A549 (cell line): Measurements from ENCODE around the gene MLLT3. TPM values are rescaled to one million over a fixed set of nuclear protein-coding genes. Genes with fewer than 3 reads are reported as not detected.

ENCODE experiments used
- ATAC-seq, 2 experiments: fragments of 200-7000 bp in 1 of 2; fragments of >200 bp in 1 of 2; cut with Nextera tagmentation in 1 of 2; cut with Tn5 transposase in 1 of 2; 3 replicates each; pipeline versions ENCODE4 v1.8.0 to v1.9.1; 2018 to 2020; ENCODE audit warnings: mild to moderate bottlenecking in 1 of 2, moderate library complexity in 1 of 2
- CTCF ChIA-PET: fragments of 300-600 bp; sonication (Branson Sonifier 250); formaldehyde crosslinking; extraction: SDS; loops from one replicate; lab custom pipeline; 2021; ENCODE audit warnings: antibody characterized with exemption, inconsistent platforms; lab: Yijun Ruan, JAX
- POLR2A ChIA-PET: fragments of 350-600 bp; formaldehyde crosslinking; extraction: SDS; loops from one replicate; lab custom pipeline; 2021; ENCODE audit warnings: antibody characterized with exemption, inconsistent platforms; lab: Yijun Ruan, JAX
- DNase-seq, 2 experiments: peaks; one replicate each; pipeline versions ENCODE4 v3.0.0 to v3.0.0-alpha.2; 2011 to 2016; ENCODE audit warnings: low read depth in 1 of 2, low spot score in 1 of 2
- FAIRE-seq: peaks from 2 replicates; lab custom pipeline; 2011; peaks lifted over from hg19 to GRCh38; lab: Jason Lieb, UNC
- H3K27ac ChIP-seq, 2 experiments: fragments of >200 bp; sonication (Bioruptor Twin); formaldehyde crosslinking; 3 replicates each; pipeline ENCODE4 v1.5.1; 2016 to 2017
- H3K4me1 ChIP-seq: fragments of >200 bp; sonication (Bioruptor Twin); formaldehyde crosslinking; 3 replicates; pipeline ENCODE4 v1.6.1; 2016
- H3K4me2 ChIP-seq: fragments of >200 bp; sonication (Bioruptor Twin); formaldehyde crosslinking; 3 replicates; pipeline ENCODE4 v1.6.1; 2016
- H3K4me3 ChIP-seq: fragments of >200 bp; sonication (Bioruptor Twin); formaldehyde crosslinking; 3 replicates; pipeline ENCODE4 v1.5.1; 2016
- H3K9me3 ChIP-seq: fragments of >200 bp; sonication (Bioruptor Twin); formaldehyde crosslinking; 3 replicates; pipeline ENCODE4 v1.6.1; 2016
- BCL3 ChIP-seq: fragments of >200 bp; sonication (Bioruptor Twin); formaldehyde crosslinking; IDR thresholded peaks from 3 replicates; pipeline ENCODE4 v1.6.1; 2016
- CEBPB ChIP-seq, 2 experiments: fragments of >200 bp in 1 of 2; sonication (Bioruptor Twin) in 1 of 2; formaldehyde crosslinking in 1 of 2; IDR thresholded peaks; 2 replicates each; pipeline ENCODE4 v1.6.1; 2012 to 2016
- CHD2 ChIP-seq: fragments of 150-350 bp; IDR thresholded peaks from 2 replicates; pipeline ENCODE4 v1.6.1; 2014; ENCODE audit warnings: low read length; ENCODE audit not compliant: partially characterized antibody
- CTCF ChIP-seq: fragments of >200 bp; sonication (Bioruptor Twin); formaldehyde crosslinking; IDR thresholded peaks from 3 replicates; pipeline ENCODE4 v1.5.1; 2016
- EHMT2 ChIP-seq: fragments of 200-600 bp; sonication (generic); IDR thresholded peaks from 2 replicates; pipeline ENCODE4 v1.6.1; 2016; ENCODE audit warnings: antibody characterized with exemption, low read depth, mild to moderate bottlenecking, moderate library complexity
- EP300 ChIP-seq, 2 experiments: fragments of >200 bp; sonication (Bioruptor Twin); formaldehyde crosslinking; IDR thresholded peaks; 2 replicates in 1 of 2; 3 replicates in 1 of 2; pipeline ENCODE4 v1.6.1; 2016 to 2017
- FOSL2 ChIP-seq, 2 experiments: fragments of 450-650 bp in 1 of 2; fragments of >200 bp in 1 of 2; sonication (Bioruptor Twin) in 1 of 2; formaldehyde crosslinking; IDR thresholded peaks; 2 replicates each; pipeline versions ENCODE4 v1.5.0 to v1.6.1; 2016 to 2020; ENCODE audit warnings: mild to moderate bottlenecking in 1 of 2, moderate library complexity in 1 of 2
- FOXS1 ChIP-seq: fragments of 250-450 bp; sonication (Bioruptor Pico); IDR thresholded peaks from 2 replicates; pipeline ENCODE4 v1.5.0; 2020; ENCODE audit warnings: mild to moderate bottlenecking, moderate library complexity
- GATA3 ChIP-seq: IDR thresholded peaks from 2 replicates; pipeline ENCODE4 v1.6.1; 2012; ENCODE audit warnings: borderline replicate concordance
- HES2 ChIP-seq: fragments of >200 bp; sonication (Bioruptor Twin); formaldehyde crosslinking; IDR thresholded peaks from 2 replicates; pipeline ENCODE4 v1.6.1; 2016
- HEYL ChIP-seq: fragments of 250-450 bp; sonication (Bioruptor Pico); IDR thresholded peaks from 2 replicates; pipeline ENCODE4 v1.8.0; 2021; ENCODE audit warnings: mild to moderate bottlenecking, moderate library complexity
- HOXA7 ChIP-seq: fragments of 250-450 bp; sonication (Bioruptor Pico); IDR thresholded peaks from 2 replicates; pipeline ENCODE4 v1.5.0; 2020; ENCODE audit warnings: mild to moderate bottlenecking, moderate library complexity
- HOXB5 ChIP-seq: fragments of 250-450 bp; sonication (Bioruptor Pico); IDR thresholded peaks from 2 replicates; pipeline ENCODE4 v1.5.0; 2020; ENCODE audit warnings: mild to moderate bottlenecking, moderate library complexity
- JUN ChIP-seq, 2 experiments: fragments of >200 bp; sonication (Bioruptor Twin); formaldehyde crosslinking; IDR thresholded peaks; 2 replicates in 1 of 2; 3 replicates in 1 of 2; pipeline ENCODE4 v1.6.1; 2016 to 2017
- JUNB ChIP-seq: fragments of >200 bp; sonication (Bioruptor Twin); formaldehyde crosslinking; IDR thresholded peaks from 2 replicates; pipeline ENCODE4 v1.6.1; 2016
- MAFK ChIP-seq: fragments of 450-650 bp; IDR thresholded peaks from 2 replicates; pipeline ENCODE4 v1.6.1; 2014; ENCODE audit not compliant: partially characterized antibody
- PBX3 ChIP-seq: IDR thresholded peaks from 2 replicates; pipeline ENCODE4 v1.6.1; 2012
- POLR2A ChIP-seq: IDR thresholded peaks from 2 replicates; pipeline ENCODE4 v1.6.1; 2012; ENCODE audit warnings: mild to moderate bottlenecking, low read length
- RAD21 ChIP-seq, 2 experiments: fragments of >200 bp in 1 of 2; sonication (Bioruptor Twin) in 1 of 2; formaldehyde crosslinking in 1 of 2; IDR thresholded peaks in 1 of 2; conservative IDR thresholded peaks in 1 of 2; 2 replicates in 1 of 2; 3 replicates in 1 of 2; pipeline ENCODE4 v1.6.1; 2012 to 2018; ENCODE audit warnings: inconsistent platforms in 1 of 2
- RARB ChIP-seq: fragments of 250-450 bp; sonication (Bioruptor Pico); IDR thresholded peaks from 2 replicates; pipeline ENCODE4 v1.8.0; 2021; ENCODE audit warnings: mild to moderate bottlenecking, moderate library complexity
- ZC3H11A ChIP-seq: fragments of 450-650 bp; IDR thresholded peaks from 2 replicates; pipeline ENCODE4 v1.6.1; 2014; ENCODE audit warnings: antibody characterized with exemption, mild to moderate bottlenecking
- ZFP36 ChIP-seq: fragments of 450-650 bp; IDR thresholded peaks from 2 replicates; pipeline ENCODE4 v1.6.1; 2014; ENCODE audit warnings: borderline replicate concordance; ENCODE audit not compliant: partially characterized antibody
- ZSCAN20 ChIP-seq: fragments of 250-450 bp; sonication (Bioruptor Pico); IDR thresholded peaks from 2 replicates; pipeline ENCODE4 v1.8.0; 2022; ENCODE audit warnings: mild to moderate bottlenecking, moderate library complexity
- WGBS: methylation state at CpG from one replicate; pipeline ENCODE4 v1.1.6; 2017; ENCODE audit errors: missing lambda C conversion rate; 5-methylcytosine and 5-hydroxymethylcytosine counted together
- polyA plus RNA-seq, 4 experiments: library from polyadenylated mRNA; depleted of rRNA in 3 of 4; stranded (reverse); fragments of >200 nt; fragmentation: RNase III in 1 of 4; extraction: RNeasy Plus Mini Kit Qiagen cat#74134 plus additional on column Dnase treatment in 1 of 4; gene quantifications; 2 replicates in 3 of 4; 3 replicates in 1 of 4; pipeline ENCODE4 v1.2.3, GENCODE V29; 2011 to 2017
- TF ChIP-seq, protein P1 (sequence below): fragments of 150-350 bp; IDR thresholded peaks from 2 replicates; pipeline ENCODE4 v1.6.1; 2014; ENCODE audit warnings: low read depth, mild to moderate bottlenecking, low read length
- TF ChIP-seq, protein P2 (sequence below): IDR thresholded peaks from 2 replicates; pipeline ENCODE4 v1.6.1; 2012

Gene MLLT3
- polyA plus RNA-seq, 2 of the 4 experiments (the other 2 are of a cell fraction) = 14.3 to 47.6 TPM

DNA sequence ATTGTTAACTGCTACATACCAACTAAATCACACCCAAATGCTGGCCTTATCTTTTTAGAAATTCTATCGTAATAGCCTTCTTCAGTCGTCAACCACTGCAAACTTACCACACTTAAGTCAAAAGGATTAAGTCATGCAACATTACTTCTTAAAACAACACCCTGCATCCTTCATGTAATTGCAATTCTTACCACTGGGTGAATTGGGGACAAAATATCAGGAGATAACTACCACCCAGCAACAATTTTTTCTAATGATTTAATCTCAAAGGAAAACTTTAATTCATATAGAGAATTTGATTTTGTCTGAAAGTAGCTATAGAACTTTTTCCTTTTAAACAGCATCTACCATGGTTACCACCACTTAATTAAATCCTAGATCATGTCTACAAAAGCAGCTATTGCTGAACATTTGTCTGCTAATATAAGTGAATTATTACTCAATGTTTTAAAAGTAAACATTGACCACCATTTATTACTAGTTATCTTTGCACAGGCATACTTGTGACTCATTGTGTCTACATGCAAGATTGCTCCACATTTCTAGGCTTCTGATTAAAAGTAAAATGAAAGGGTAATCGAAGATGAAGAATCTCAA is 10.5 kb downstream of the MLLT3 start:
- H3K9me3 ChIP-seq = no peaks in the 10 kb centered on the region
- H3K4me2 ChIP-seq = peak overlapping the region; percentile 66
- H3K27ac ChIP-seq = peak overlapping the region; percentile 60 to 71
- 2% methylated on average over 3 of the region's 3 CpGs for WGBS
- peaks cover 83% of the 10 kb centered on the region for H3K4me1 ChIP-seq
- POLR2A ChIA-PET = interaction anchor here (1.5 kb wide), 1 partner anchor 11 kb away, joined by 5 read pairs; the partner anchor contains the start of gene MLLT3
- peak; percentile 90 to 97 for ATAC-seq
- CTCF ChIA-PET = interaction anchor here (0.9 to 1.5 kb wide), 8 partner anchors 9 to 58 kb away, joined by 3 to 4 read pairs (median 3); partner anchors contain the start of gene MLLT3
- peak; percentile 99 for FAIRE-seq
- H3K4me3 ChIP-seq = peak overlapping the region; percentile 17
- TF ChIP-seq, protein P1, sequence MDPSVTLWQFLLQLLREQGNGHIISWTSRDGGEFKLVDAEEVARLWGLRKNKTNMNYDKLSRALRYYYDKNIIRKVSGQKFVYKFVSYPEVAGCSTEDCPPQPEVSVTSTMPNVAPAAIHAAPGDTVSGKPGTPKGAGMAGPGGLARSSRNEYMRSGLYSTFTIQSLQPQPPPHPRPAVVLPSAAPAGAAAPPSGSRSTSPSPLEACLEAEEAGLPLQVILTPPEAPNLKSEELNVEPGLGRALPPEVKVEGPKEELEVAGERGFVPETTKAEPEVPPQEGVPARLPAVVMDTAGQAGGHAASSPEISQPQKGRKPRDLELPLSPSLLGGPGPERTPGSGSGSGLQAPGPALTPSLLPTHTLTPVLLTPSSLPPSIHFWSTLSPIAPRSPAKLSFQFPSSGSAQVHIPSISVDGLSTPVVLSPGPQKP = no peak
- TF ChIP-seq HEYL = no peak
- no peak for TF ChIP-seq EHMT2
- TF ChIP-seq GATA3 = peak; percentile 98
- peak; percentile 64; the same call in 1 of the 2 replicates for TF ChIP-seq PBX3
- TF ChIP-seq CHD2 = no peak
- peak; percentile 98 to 99 for TF ChIP-seq CEBPB (IDR thresholded peaks at IDR 0.05)
- peak; percentile 38 for TF ChIP-seq CTCF
- TF ChIP-seq HOXB5 (CRISPR knock-in tag) = 0 out of 2 replicates have a peak, but pooled peaks have one; percentile 24
- TF ChIP-seq HOXA7 (CRISPR knock-in tag) = peak; percentile 81; the same call in 1 of the 2 replicates
- peak; percentile 30 to 42; a peak in 4 of 5 replicates for TF ChIP-seq RAD21 (conservative IDR thresholded peaks at IDR 0.05 in 1 of 2, IDR thresholded peaks at IDR 0.05 in 1 of 2)
- 0 out of 2 replicates have a peak, but pooled peaks have one; percentile 74 for TF ChIP-seq ZSCAN20 (CRISPR knock-in tag)
- TF ChIP-seq JUN (IDR thresholded peaks at IDR 0.05) = peak; percentile 72 to 91; a peak in 3 of 5 replicates
- peak; percentile 4 for TF ChIP-seq MAFK
- TF ChIP-seq, protein P2, sequence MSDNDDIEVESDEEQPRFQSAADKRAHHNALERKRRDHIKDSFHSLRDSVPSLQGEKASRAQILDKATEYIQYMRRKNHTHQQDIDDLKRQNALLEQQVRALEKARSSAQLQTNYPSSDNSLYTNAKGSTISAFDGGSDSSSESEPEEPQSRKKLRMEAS = peak; percentile 78
- TF ChIP-seq HES2 = peak; percentile 91
- TF ChIP-seq EP300 (IDR thresholded peaks at IDR 0.05) = peak; percentile 63 to 79; a peak in 3 of 5 replicates
- TF ChIP-seq ZC3H11A = no peak
- TF ChIP-seq BCL3 = peak; percentile 94
- peak; percentile 97 for TF ChIP-seq FOSL2 (IDR thresholded peaks at IDR 0.05)
- TF ChIP-seq FOSL2 (CRISPR knock-in tag; IDR thresholded peaks at IDR 0.05) = peak; percentile 99
- no peak for TF ChIP-seq POLR2A
- TF ChIP-seq FOXS1 (CRISPR knock-in tag) = peak; percentile 87
- TF ChIP-seq RARB (CRISPR knock-in tag) = 0 out of 2 replicates have a peak, but pooled peaks have one; percentile 32
- TF ChIP-seq ZFP36 = peak; percentile 66
- TF ChIP-seq JUNB = peak; percentile 97
- DNase-seq = peak; percentile 58 to 90
